Activated effector memory CD4-positive, alpha-beta T cell treated with anti-CD3 and anti-CD28 coated beads, Interleukin-2, amount 50 U/mL, for 16 hours (primary cell): ENCODE results near the gene CSNK2A1.
"Not testable (repeated sequence)": the region's sequence is repeated elsewhere in the genome, so short reads cannot be mapped to it uniquely, and the experiment has no call there.

Experiments used
- DNase-seq: peaks from one replicate; pipeline ENCODE4 v3.0.0-alpha.2; 2020

Gene CSNK2A1

GRCh38 chr20:480044-480443 lies 63.5 kb downstream of the CSNK2A1 start:
- DNase-seq: no peak

- no peak for DNase-seq
Observed at GRCh38 chr20:479487-479886, 64.1 kb downstream of the CSNK2A1 start.

- no peak for DNase-seq
Observed at GRCh38 chr20:478949-479429, 64.6 kb downstream of the CSNK2A1 start.

GRCh38 chr20:478010-478948 lies 65.3 kb downstream of the CSNK2A1 start:
- no peak for DNase-seq

GRCh38 chr20:476561-477249 lies 66.9 kb downstream of the CSNK2A1 start:
- DNase-seq: not testable (repeated sequence)

GRCh38 chr20:475463-476357 lies 67.9 kb downstream of the CSNK2A1 start:
- DNase-seq: no peak

GRCh38 chr20:474581-474980 lies 69.0 kb downstream of the CSNK2A1 start:
- DNase-seq: no peak

- no peak for DNase-seq
Observed at GRCh38 chr20:472889-473292, 70.7 kb downstream of the CSNK2A1 start.

GRCh38 chr20:472137-472846 lies 71.3 kb downstream of the CSNK2A1 start:
- DNase-seq: no peak

- DNase-seq: no peak
Observed at GRCh38 chr20:469746-470490, 73.7 kb downstream of the CSNK2A1 start.

GRCh38 chr20:467755-468154 lies 75.8 kb downstream of the CSNK2A1 start:
- no peak for DNase-seq

- peak; percentile 94 for DNase-seq
Observed at GRCh38 chr20:462199-462991, 81.2 kb downstream of the CSNK2A1 start, which contains the start of gene TBC1D20. TSS of gene TBC1D20 (minus strand) at chr20:462533. CDS start at chr20:462405, 128 bp downstream.

- peak; percentile 83 for DNase-seq
Observed at GRCh38 chr20:461254-462198, 82.1 kb downstream of the CSNK2A1 start.

- no peak for DNase-seq
Observed at GRCh38 chr20:460707-461106, 82.9 kb downstream of the CSNK2A1 start.

GRCh38 chr20:460180-460579 lies 83.4 kb downstream of the CSNK2A1 start:
- no peak for DNase-seq

GRCh38 chr20:458776-459175 lies 84.8 kb downstream of the CSNK2A1 start:
- DNase-seq: no peak

GRCh38 chr20:454951-455350 lies 88.6 kb downstream of the CSNK2A1 start:
- no peak for DNase-seq

GRCh38 chr20:452021-452420 lies 91.6 kb downstream of the CSNK2A1 start:
- not testable (repeated sequence) for DNase-seq
